ENCODE data around the gene DBNL. TPM values are rescaled to one million over a fixed set of nuclear protein-coding genes. Genes with fewer than 3 reads are reported as not detected.

Gene DBNL
- total RNA-seq, 1 experiment from 2014 or later: 111 TPM

DNA sequence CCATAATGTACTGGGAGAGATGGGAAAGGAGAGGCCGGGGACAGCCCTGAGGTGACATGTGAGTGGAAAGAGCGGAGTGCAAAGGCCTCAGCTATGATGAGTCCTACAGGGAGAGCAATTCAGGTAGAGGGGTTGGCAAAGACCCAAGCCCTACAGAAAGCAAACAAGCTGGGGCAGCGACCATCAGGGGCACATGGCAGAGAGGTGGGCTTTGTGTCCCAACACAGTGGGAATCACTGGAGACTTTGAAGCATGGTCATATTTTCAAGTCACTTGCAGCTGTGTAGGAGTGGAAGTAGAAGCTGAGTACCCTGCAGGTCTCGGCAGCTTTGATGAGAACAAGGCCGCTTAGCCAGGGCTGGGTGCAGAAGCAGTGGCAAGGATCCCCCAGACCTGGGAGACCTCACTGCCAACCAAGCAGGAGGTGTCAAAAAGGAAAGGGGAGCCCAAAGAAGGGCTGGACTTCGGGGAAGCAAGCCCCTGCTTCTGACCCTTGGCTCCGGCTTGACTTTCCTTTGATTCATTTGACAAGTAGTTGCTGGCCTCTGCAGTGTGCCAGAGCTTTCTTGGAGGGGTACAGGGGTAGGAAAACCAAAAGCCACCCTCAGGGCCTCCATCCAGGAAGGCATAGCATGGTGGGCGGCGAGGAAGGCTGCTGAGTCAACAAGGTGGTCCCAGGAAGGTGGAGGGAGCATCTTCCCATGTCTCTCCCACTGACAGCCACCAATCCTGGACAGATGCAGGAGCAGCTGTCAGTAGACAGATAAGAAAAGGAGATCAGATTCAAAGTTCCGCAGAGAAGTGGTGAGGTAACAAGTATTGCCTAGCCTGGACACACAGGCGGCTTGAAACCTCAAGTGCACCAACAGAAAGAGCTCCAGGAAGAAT, 22.8 kb downstream of the DBNL start:
- H3K27ac ChIP-seq (ENCODE audit: low read length): no peak overlapping the region
- intact Hi-C loops (cut with micrococcal nuclease; ENCODE audit: unreplicated experiment): no loop called here
- TF ChIP-seq, protein P1, sequence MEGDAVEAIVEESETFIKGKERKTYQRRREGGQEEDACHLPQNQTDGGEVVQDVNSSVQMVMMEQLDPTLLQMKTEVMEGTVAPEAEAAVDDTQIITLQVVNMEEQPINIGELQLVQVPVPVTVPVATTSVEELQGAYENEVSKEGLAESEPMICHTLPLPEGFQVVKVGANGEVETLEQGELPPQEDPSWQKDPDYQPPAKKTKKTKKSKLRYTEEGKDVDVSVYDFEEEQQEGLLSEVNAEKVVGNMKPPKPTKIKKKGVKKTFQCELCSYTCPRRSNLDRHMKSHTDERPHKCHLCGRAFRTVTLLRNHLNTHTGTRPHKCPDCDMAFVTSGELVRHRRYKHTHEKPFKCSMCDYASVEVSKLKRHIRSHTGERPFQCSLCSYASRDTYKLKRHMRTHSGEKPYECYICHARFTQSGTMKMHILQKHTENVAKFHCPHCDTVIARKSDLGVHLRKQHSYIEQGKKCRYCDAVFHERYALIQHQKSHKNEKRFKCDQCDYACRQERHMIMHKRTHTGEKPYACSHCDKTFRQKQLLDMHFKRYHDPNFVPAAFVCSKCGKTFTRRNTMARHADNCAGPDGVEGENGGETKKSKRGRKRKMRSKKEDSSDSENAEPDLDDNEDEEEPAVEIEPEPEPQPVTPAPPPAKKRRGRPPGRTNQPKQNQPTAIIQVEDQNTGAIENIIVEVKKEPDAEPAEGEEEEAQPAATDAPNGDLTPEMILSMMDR (IDR thresholded peaks at IDR 0.05): no peak
- TF ChIP-seq SIN3A (IDR thresholded peaks at IDR 0.05; ENCODE audit: borderline replicate concordance, insufficient read depth, low read depth, low read length): 0 out of 2 replicates have a peak, but pooled peaks have one; percentile 42
- no peak for TF ChIP-seq TCF7L2 (IDR thresholded peaks at IDR 0.05; ENCODE audit: low read depth, low read length)
- TF ChIP-seq, protein P2, sequence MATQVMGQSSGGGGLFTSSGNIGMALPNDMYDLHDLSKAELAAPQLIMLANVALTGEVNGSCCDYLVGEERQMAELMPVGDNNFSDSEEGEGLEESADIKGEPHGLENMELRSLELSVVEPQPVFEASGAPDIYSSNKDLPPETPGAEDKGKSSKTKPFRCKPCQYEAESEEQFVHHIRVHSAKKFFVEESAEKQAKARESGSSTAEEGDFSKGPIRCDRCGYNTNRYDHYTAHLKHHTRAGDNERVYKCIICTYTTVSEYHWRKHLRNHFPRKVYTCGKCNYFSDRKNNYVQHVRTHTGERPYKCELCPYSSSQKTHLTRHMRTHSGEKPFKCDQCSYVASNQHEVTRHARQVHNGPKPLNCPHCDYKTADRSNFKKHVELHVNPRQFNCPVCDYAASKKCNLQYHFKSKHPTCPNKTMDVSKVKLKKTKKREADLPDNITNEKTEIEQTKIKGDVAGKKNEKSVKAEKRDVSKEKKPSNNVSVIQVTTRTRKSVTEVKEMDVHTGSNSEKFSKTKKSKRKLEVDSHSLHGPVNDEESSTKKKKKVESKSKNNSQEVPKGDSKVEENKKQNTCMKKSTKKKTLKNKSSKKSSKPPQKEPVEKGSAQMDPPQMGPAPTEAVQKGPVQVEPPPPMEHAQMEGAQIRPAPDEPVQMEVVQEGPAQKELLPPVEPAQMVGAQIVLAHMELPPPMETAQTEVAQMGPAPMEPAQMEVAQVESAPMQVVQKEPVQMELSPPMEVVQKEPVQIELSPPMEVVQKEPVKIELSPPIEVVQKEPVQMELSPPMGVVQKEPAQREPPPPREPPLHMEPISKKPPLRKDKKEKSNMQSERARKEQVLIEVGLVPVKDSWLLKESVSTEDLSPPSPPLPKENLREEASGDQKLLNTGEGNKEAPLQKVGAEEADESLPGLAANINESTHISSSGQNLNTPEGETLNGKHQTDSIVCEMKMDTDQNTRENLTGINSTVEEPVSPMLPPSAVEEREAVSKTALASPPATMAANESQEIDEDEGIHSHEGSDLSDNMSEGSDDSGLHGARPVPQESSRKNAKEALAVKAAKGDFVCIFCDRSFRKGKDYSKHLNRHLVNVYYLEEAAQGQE (IDR thresholded peaks at IDR 0.05; ENCODE audit: insufficient read depth in 1 of 2, low read depth in 2 of 2, low read length in 1 of 2): no peak
- peak; percentile 10 for TF ChIP-seq POLR2AphosphoS5 (IDR thresholded peaks at IDR 0.05; ENCODE audit: low read depth, low read length)
- ChIA-PET CTCF (interaction anchor here (1.0 kb wide), 1 partner anchor 47 kb away, joined by 3 read pairs; no protein-coding TSS in a partner anchor), POLR2A (interaction anchor here (0.5 kb wide), 1 partner anchor 160 kb away, joined by 4 read pairs; no protein-coding TSS in a partner anchor)
- 0 out of 2 replicates have a peak, but pooled peaks have one; percentile 8 for ATAC-seq
- H3K4me3 ChIP-seq (ENCODE audit: low read depth in 2 of 2, low read length in 2 of 2): no peak overlapping the region
- H3K36me3 ChIP-seq (ENCODE audit: control insufficient read depth, insufficient read depth, low read length): no peaks in the 10 kb centered on the region
- no peaks in the 10 kb centered on the region for H3K27me3 ChIP-seq (ENCODE audit: control insufficient read depth, insufficient read depth, low read length)
- no peak for DNase-seq (ENCODE audit: low read depth, low spot score)
- BruUV-seq (replicated peaks): no TSS peak
- H3K9me3 ChIP-seq (ENCODE audit: control insufficient read depth, insufficient read depth, low read depth, low read length): no peaks in the 10 kb centered on the region
- peaks cover 11% of the 10 kb centered on the region for H3K4me1 ChIP-seq (ENCODE audit: control insufficient read depth, insufficient read depth, low read length)
- in situ Hi-C loops (cut with HindIII; ENCODE audit: low pct_unique_long_range_greater_than_20kb, low sequenced_read_pairs): no loop called here

DNA sequence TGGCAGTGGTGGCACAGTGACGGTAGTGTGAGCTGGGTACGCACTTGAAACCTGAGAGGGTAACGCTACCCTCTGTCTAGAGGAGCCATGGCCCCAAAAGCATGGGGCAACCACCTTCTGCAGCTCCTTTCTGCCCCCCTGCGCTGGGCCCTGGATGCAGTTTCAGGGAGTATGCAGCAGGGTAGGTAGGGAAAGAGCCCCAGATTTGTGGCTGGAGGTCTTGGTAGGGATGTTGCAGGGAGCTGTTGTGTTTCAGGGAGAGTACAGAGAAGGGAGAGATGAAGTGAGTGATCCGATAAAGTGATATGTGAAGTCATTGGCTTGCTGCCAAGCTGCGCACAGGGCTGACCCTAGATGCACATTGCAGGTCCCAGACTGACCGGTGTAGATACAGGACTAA, 23.6 kb downstream of the DBNL start:
- Histone ChIP-seq H3K27ac (ENCODE audit: low read length) (no peak overlapping the region), H3K36me3 (ENCODE audit: control insufficient read depth, insufficient read depth, low read length) (no peaks in the 10 kb centered on the region), H3K27me3 (ENCODE audit: control insufficient read depth, insufficient read depth, low read length) (no peaks in the 10 kb centered on the region), H3K9me3 (ENCODE audit: control insufficient read depth, insufficient read depth, low read depth, low read length) (no peaks in the 10 kb centered on the region), H3K4me1 (ENCODE audit: control insufficient read depth, insufficient read depth, low read length) (peaks cover 10% of the 10 kb centered on the region), H3K4me3 (ENCODE audit: low read depth in 2 of 2, low read length in 2 of 2) (no peak overlapping the region)
- in situ Hi-C loops (cut with HindIII; ENCODE audit: low pct_unique_long_range_greater_than_20kb, low sequenced_read_pairs) (no loop called here), intact Hi-C loops (cut with micrococcal nuclease; ENCODE audit: unreplicated experiment) (no loop called here)
- ChIA-PET CTCF (interaction anchor here (1.0 kb wide), 1 partner anchor 48 kb away, joined by 3 read pairs; no protein-coding TSS in a partner anchor), POLR2A (no interaction called here)
- DNase-seq (ENCODE audit: low read depth, low spot score): no peak
- ATAC-seq: no peak
- TF ChIP-seq, protein P2 (IDR thresholded peaks at IDR 0.05; ENCODE audit: insufficient read depth in 1 of 2, low read depth in 2 of 2, low read length in 1 of 2): no peak
- TF ChIP-seq SIN3A (IDR thresholded peaks at IDR 0.05; ENCODE audit: borderline replicate concordance, insufficient read depth, low read depth, low read length) (no peak), TCF7L2 (IDR thresholded peaks at IDR 0.05; ENCODE audit: low read depth, low read length) (no peak), POLR2AphosphoS5 (IDR thresholded peaks at IDR 0.05; ENCODE audit: low read depth, low read length) (no peak; the same call in 1 of the 2 replicates)
- TF ChIP-seq, protein P1 (IDR thresholded peaks at IDR 0.05): no peak
- BruUV-seq (replicated peaks): no TSS peak
